Activated T-helper 2 cell treated with anti-CD3 and anti-CD28 coated beads, Interferon-gamma antibody, Interleukin-2, Interleukin-4, amounts not matched to agents 10 μg/mL and 5 μg/mL and 100 μg/mL, durations not matched to agents 14 hours and 24 hours and 36 hours (primary cell): ENCODE data around the gene SVBP. TPM values are rescaled to one million over a fixed set of nuclear protein-coding genes. Genes with fewer than 3 reads are reported as not detected.
"Not testable (repeated sequence)": the region's sequence is repeated elsewhere in the genome, so short reads cannot be mapped to it uniquely, and the experiment has no call there.

Experiments used
- DNase-seq: peaks from one replicate; pipeline ENCODE4 v3.0.0; 2021; ENCODE audit warnings: low spot score
- H3K27ac Mint-ChIP-seq: one replicate; pipeline ENCODE4 v1.8.0; 2021; ENCODE audit warnings: mixed read lengths
- H3K27me3 Mint-ChIP-seq: one replicate; pipeline ENCODE4 v1.8.0; 2021; ENCODE audit warnings: low read depth, mixed read lengths
- H3K36me3 Mint-ChIP-seq: one replicate; pipeline ENCODE4 v1.8.0; 2021; ENCODE audit warnings: low read depth, mixed read lengths
- H3K4me1 Mint-ChIP-seq: one replicate; pipeline ENCODE4 v1.8.0; 2021; ENCODE audit warnings: low read depth, mixed read lengths
- H3K4me3 Mint-ChIP-seq: one replicate; pipeline ENCODE4 v1.8.0; 2021; ENCODE audit warnings: low read depth, mild to moderate bottlenecking, moderate library complexity, mixed read lengths
- H3K9me3 Mint-ChIP-seq: one replicate; pipeline ENCODE4 v1.8.0; 2021; ENCODE audit warnings: mixed read lengths
- intact Hi-C: fragments of 100-400 bp; cut with micrococcal nuclease; formaldehyde crosslinking; loops from one replicate; pipeline ENCODE4 v1.15.1; 2023
- total RNA-seq: library from RNA; stranded (reverse); gene quantifications from 2 replicates; pipeline ENCODE4 v1.2.3, GENCODE V29; 2022

SVBP gene
- total RNA-seq = 11.4 and 12.3 TPM in 2 replicates

- Mint-ChIP-seq H3K4me1 (peaks cover 22% of the 10 kb centered on the region), H3K36me3 (peaks cover 8% of the 10 kb centered on the region), H3K27ac (peak within 1 kb of the TSS; percentile 84), H3K9me3 (no peaks in the 10 kb centered on the region), H3K4me3 (peak within 1 kb of the TSS; percentile 85), H3K27me3 (no peaks in the 10 kb centered on the region)
- peak; percentile 89 for DNase-seq
- intact Hi-C loops = loop anchor here (1.0 to 2.0 kb wide), 3 partner anchors 29 to 142 kb away; partner anchors contain the start of genes C1orf50, P3H1, SLC2A1 and ZNF691
Measured at GRCh38 chr1:42816585-42817439, at the start of gene SVBP, which contains the start of gene ERMAP. Gene SVBP, minus strand, starts transcription at chr1:42817397. Its CDS starts 853 bp downstream, at chr1:42816544. Gene ERMAP, plus strand, starts transcription at chr1:42817122. Its CDS starts 13,327 bp downstream, at chr1:42830449.

GRCh38 chr1:42866549-42866948, 49.4 kb upstream of the SVBP start:
- H3K27ac Mint-ChIP-seq = no peak overlapping the region
- peaks cover 17% of the 10 kb centered on the region for H3K27me3 Mint-ChIP-seq
- no peaks in the 10 kb centered on the region for H3K9me3 Mint-ChIP-seq
- no peaks in the 10 kb centered on the region for H3K36me3 Mint-ChIP-seq
- H3K4me3 Mint-ChIP-seq = no peak overlapping the region
- DNase-seq = no peak
- no peaks in the 10 kb centered on the region for H3K4me1 Mint-ChIP-seq
- intact Hi-C loops = no loop called here

- Mint-ChIP-seq H3K4me1 (no peaks in the 10 kb centered on the region), H3K4me3 (no peak overlapping the region), H3K27ac (no peak overlapping the region), H3K9me3 (peaks cover 42% of the 10 kb centered on the region), H3K36me3 (peaks cover 16% of the 10 kb centered on the region), H3K27me3 (peaks cover 12% of the 10 kb centered on the region)
- intact Hi-C loops = no loop called here
- DNase-seq = no peak
Measured at GRCh38 chr1:42861014-42861399, 43.8 kb upstream of the SVBP start.

GRCh38 chr1:42860339-42861013, 43.3 kb upstream of the SVBP start:
- DNase-seq = no peak
- intact Hi-C loops = no loop called here
- Mint-ChIP-seq H3K9me3 (peaks cover 47% of the 10 kb centered on the region), H3K4me3 (no peak overlapping the region), H3K27me3 (peaks cover 12% of the 10 kb centered on the region), H3K27ac (no peak overlapping the region), H3K36me3 (peaks cover 16% of the 10 kb centered on the region), H3K4me1 (no peaks in the 10 kb centered on the region)

GRCh38 chr1:42859366-42859765, 42.2 kb upstream of the SVBP start:
- Mint-ChIP-seq H3K36me3 (peaks cover 20% of the 10 kb centered on the region), H3K9me3 (peaks cover 47% of the 10 kb centered on the region)
- H3K4me3 Mint-ChIP-seq, H3K27ac Mint-ChIP-seq, H3K4me1 Mint-ChIP-seq, intact Hi-C loops, DNase-seq, H3K27me3 Mint-ChIP-seq: not testable (repeated sequence)

- Mint-ChIP-seq H3K36me3 (peaks cover 40% of the 10 kb centered on the region), H3K9me3 (peaks cover 47% of the 10 kb centered on the region)
- H3K4me3 Mint-ChIP-seq, H3K27ac Mint-ChIP-seq, intact Hi-C loops, H3K4me1 Mint-ChIP-seq, DNase-seq, H3K27me3 Mint-ChIP-seq: not testable (repeated sequence)
Measured at GRCh38 chr1:42856554-42856953, 39.4 kb upstream of the SVBP start.

- Mint-ChIP-seq H3K4me1 (peaks cover 11% of the 10 kb centered on the region), H3K9me3 (peaks cover 22% of the 10 kb centered on the region), H3K27me3 (no peaks in the 10 kb centered on the region), H3K36me3 (peaks cover 68% of the 10 kb centered on the region), H3K27ac (no peak overlapping the region), H3K4me3 (no peak overlapping the region)
- intact Hi-C loops = no loop called here
- no peak for DNase-seq
Measured at GRCh38 chr1:42853116-42853884, 36.1 kb upstream of the SVBP start.

GRCh38 chr1:42852608-42852980, 35.4 kb upstream of the SVBP start:
- H3K27ac Mint-ChIP-seq = no peak overlapping the region
- peaks cover 17% of the 10 kb centered on the region for H3K4me1 Mint-ChIP-seq
- no peak overlapping the region for H3K4me3 Mint-ChIP-seq
- peaks cover 15% of the 10 kb centered on the region for H3K9me3 Mint-ChIP-seq
- DNase-seq = no peak
- H3K27me3 Mint-ChIP-seq = no peaks in the 10 kb centered on the region
- H3K36me3 Mint-ChIP-seq = peaks cover 62% of the 10 kb centered on the region
- intact Hi-C loops = no loop called here

GRCh38 chr1:42851960-42852607, 34.9 kb upstream of the SVBP start:
- Mint-ChIP-seq H3K27ac (no peak overlapping the region), H3K9me3 (peaks cover 10% of the 10 kb centered on the region), H3K27me3 (no peaks in the 10 kb centered on the region), H3K36me3 (peaks cover 57% of the 10 kb centered on the region), H3K4me3 (no peak overlapping the region), H3K4me1 (peaks cover 22% of the 10 kb centered on the region)
- DNase-seq = no peak
- intact Hi-C loops = no loop called here

GRCh38 chr1:42851420-42851819, 34.2 kb upstream of the SVBP start:
- no peaks in the 10 kb centered on the region for H3K27me3 Mint-ChIP-seq
- peaks cover 23% of the 10 kb centered on the region for H3K4me1 Mint-ChIP-seq
- H3K36me3 Mint-ChIP-seq = peaks cover 53% of the 10 kb centered on the region
- H3K4me3 Mint-ChIP-seq = no peak overlapping the region
- peaks cover 5% of the 10 kb centered on the region for H3K9me3 Mint-ChIP-seq
- DNase-seq = no peak
- intact Hi-C loops = no loop called here
- H3K27ac Mint-ChIP-seq = no peak overlapping the region

GRCh38 chr1:42849944-42850343, 32.7 kb upstream of the SVBP start:
- H3K27ac Mint-ChIP-seq = no peak overlapping the region
- intact Hi-C loops = loop anchor here (5.0 kb wide), 3 partner anchors 72 to 193 kb away; partner anchors contain the start of genes C1orf50, P3H1 and PPIH
- no peaks in the 10 kb centered on the region for H3K9me3 Mint-ChIP-seq
- DNase-seq = no peak
- H3K4me3 Mint-ChIP-seq = no peak overlapping the region
- peaks cover 50% of the 10 kb centered on the region for H3K36me3 Mint-ChIP-seq
- no peaks in the 10 kb centered on the region for H3K27me3 Mint-ChIP-seq
- H3K4me1 Mint-ChIP-seq = peaks cover 28% of the 10 kb centered on the region
